ENCODE results near the gene MAPK12. TPM values are rescaled to one million over a fixed set of nuclear protein-coding genes. Genes with fewer than 3 reads are reported as not detected.
A peak's percentile ranks its signal among the peaks of the same experiment; 100 is the strongest.

MAPK12 gene
- polyA plus RNA-seq, 1 experiment = 51.4 TPM

GRCh38 chr22:50220603-50221409 lies 40.7 kb downstream of the MAPK12 start:
- Histone ChIP-seq H3K4me3 (ENCODE audit: low read depth, low read length) (no peak overlapping the region), H3K27me3 (ENCODE audit: control insufficient read depth, insufficient read depth, low read length) (no peaks in the 10 kb centered on the region), H3K36me3 (ENCODE audit: control insufficient read depth, insufficient read depth, low read length) (peaks cover 65% of the 10 kb centered on the region)
- no peak for TF ChIP-seq CTCF (IDR thresholded peaks at IDR 0.05; ENCODE audit: insufficient read depth, low read depth, low read length)
- no peak for DNase-seq (ENCODE audit: low read depth)
- CTCF ChIA-PET = interaction anchor here (1.2 to 2.0 kb wide), 2 partner anchors 12 to 17 kb away, joined by 4 to 6 read pairs; no protein-coding TSS in a partner anchor
- POLR2A ChIA-PET = interaction anchor here (0.6 kb wide), 1 partner anchor 11 kb away, joined by 4 read pairs; no protein-coding TSS in a partner anchor

- POLR2A ChIA-PET = no interaction called here
- peaks cover 66% of the 10 kb centered on the region for H3K36me3 ChIP-seq (ENCODE audit: control insufficient read depth, insufficient read depth, low read length)
- DNase-seq (ENCODE audit: low read depth) = no peak
- CTCF ChIA-PET = interaction anchor here (1.2 to 2.0 kb wide), 2 partner anchors 11 to 17 kb away, joined by 4 to 6 read pairs; no protein-coding TSS in a partner anchor
- H3K27me3 ChIP-seq (ENCODE audit: control insufficient read depth, insufficient read depth, low read length) = no peaks in the 10 kb centered on the region
- TF ChIP-seq CTCF (IDR thresholded peaks at IDR 0.05; ENCODE audit: insufficient read depth, low read depth, low read length) = no peak
- H3K4me3 ChIP-seq (ENCODE audit: low read depth, low read length) = no peak overlapping the region
Measured at GRCh38 chr22:50219800-50220602, 41.5 kb downstream of the MAPK12 start.

GRCh38 chr22:50218996-50219727 lies 42.3 kb downstream of the MAPK12 start:
- H3K36me3 ChIP-seq (ENCODE audit: control insufficient read depth, insufficient read depth, low read length) = peaks cover 63% of the 10 kb centered on the region
- peak; percentile 50 for DNase-seq (ENCODE audit: low read depth)
- ChIA-PET POLR2A (no interaction called here), CTCF (interaction anchor here (0.9 to 2.0 kb wide), 2 partner anchors 11 to 18 kb away, joined by 4 to 6 read pairs; no protein-coding TSS in a partner anchor)
- H3K4me3 ChIP-seq (ENCODE audit: low read depth, low read length) = no peak overlapping the region
- no peak for TF ChIP-seq CTCF (IDR thresholded peaks at IDR 0.05; ENCODE audit: insufficient read depth, low read depth, low read length)
- H3K27me3 ChIP-seq (ENCODE audit: control insufficient read depth, insufficient read depth, low read length) = no peaks in the 10 kb centered on the region

- CTCF ChIA-PET = interaction anchor here (0.6 to 0.9 kb wide), 3 partner anchors 10 to 290 kb away, joined by 3 to 4 read pairs (median 3); no protein-coding TSS in a partner anchor
Measured at GRCh38 chr22:50218153-50218995, 43.1 kb downstream of the MAPK12 start.

More at GRCh38 chr22:50218153-50218995, 43.1 kb downstream of the MAPK12 start:
- peaks cover 58% of the 10 kb centered on the region for H3K36me3 ChIP-seq (ENCODE audit: control insufficient read depth, insufficient read depth, low read length)
- no peak for DNase-seq (ENCODE audit: low read depth)
- no peaks in the 10 kb centered on the region for H3K27me3 ChIP-seq (ENCODE audit: control insufficient read depth, insufficient read depth, low read length)
- H3K4me3 ChIP-seq (ENCODE audit: low read depth, low read length) = no peak overlapping the region
- POLR2A ChIA-PET = no interaction called here
- no peak for TF ChIP-seq CTCF (IDR thresholded peaks at IDR 0.05; ENCODE audit: insufficient read depth, low read depth, low read length)
